LNCaP clone FGC (cell line): Measurements from ENCODE around the gene MYO18B.

Source experiments
- DNase-seq: peaks from one replicate; pipeline ENCODE4 v3.0.0-alpha.2; 2011; ENCODE audit warnings: low read depth
- H3K4me3 ChIP-seq: 2 replicates; pipeline ENCODE4 v1.5.1; 2011; ENCODE audit warnings: mild to moderate bottlenecking, low read depth, low read length, control low read depth
- CTCF ChIP-seq: IDR thresholded peaks from 2 replicates; pipeline ENCODE4 v1.5.1; 2012; ENCODE audit warnings: mild to moderate bottlenecking; ENCODE audit not compliant: control insufficient read depth, insufficient read depth; ENCODE audit errors: extremely low read depth

MYO18B gene

GRCh38 chr22:25762147-25762546, 20.2 kb downstream of the MYO18B start:
- no peak overlapping the region for H3K4me3 ChIP-seq
- DNase-seq, result no peak
- no peak for TF ChIP-seq CTCF

DNA sequence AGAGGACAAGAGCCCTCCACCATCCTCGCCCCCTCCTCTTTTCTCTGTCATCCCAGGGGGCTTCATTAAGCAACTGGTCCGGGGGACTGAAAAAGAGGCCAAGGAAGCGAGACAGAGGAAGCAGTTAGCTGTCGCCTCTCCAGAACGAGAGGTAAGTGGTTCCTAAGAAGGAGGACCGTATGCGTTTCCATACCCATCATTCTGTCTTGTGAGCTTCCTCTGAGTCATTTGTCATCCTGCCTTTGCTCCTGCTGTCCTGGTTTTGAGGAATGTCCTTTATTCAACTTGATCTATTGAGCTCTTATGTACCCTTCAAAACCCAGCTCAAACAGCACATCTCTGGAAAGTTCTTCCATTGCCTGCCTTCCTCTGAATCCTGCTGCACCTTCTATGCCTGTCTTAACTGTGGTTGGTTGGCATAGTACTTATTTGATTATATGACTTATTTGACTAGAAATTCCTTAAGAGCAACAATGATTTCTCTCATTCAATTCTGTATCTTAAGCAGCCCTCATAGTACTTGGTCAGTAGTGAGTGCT, 21.3 kb downstream of the MYO18B start:
- no peak overlapping the region for H3K4me3 ChIP-seq
- TF ChIP-seq CTCF, result no peak
- no peak for DNase-seq

DNA sequence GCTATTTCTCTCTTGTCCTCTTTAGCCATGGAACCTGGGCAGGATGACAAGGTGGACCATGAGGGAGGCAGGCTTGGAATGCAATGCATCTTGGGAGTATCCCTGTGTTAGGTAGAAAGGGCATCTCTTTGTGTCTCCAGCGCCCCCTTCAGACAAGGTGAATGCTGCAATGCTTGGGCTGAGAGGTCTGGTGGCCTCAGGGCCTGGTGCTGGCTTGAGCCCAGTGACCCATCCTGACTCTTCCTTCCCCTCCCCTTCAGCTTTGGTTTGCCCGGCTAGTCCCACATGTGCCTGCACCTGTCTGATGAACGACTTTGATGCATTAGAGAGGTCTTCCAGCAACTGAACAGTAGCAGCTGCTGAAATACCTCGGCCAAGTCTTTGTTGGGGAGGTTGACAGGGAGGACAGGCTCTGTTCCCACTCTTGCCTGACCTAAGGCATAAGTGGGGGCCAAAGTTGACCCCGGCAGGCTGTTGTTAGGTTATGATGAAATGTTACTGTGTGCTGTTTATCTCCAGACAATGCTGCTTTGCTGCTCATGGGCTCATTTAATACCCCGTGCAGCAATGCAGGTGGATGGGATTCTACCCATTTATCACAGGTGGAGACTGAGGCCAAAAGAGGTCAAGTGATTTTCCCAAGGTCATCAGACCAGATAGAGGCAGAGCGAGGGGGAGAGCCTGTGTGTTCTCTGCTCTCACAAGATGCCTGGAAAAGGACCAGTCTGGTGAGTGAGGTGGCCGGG, 22.5 kb downstream of the MYO18B start:
- TF ChIP-seq CTCF, result no peak
- DNase-seq, result no peak
- no peak overlapping the region for H3K4me3 ChIP-seq

GRCh38 chr22:25765016-25765367, 23.0 kb downstream of the MYO18B start:
- DNase-seq, result no peak
- H3K4me3 ChIP-seq, result no peak overlapping the region
- TF ChIP-seq CTCF, result no peak

GRCh38 chr22:25765801-25766200, 23.8 kb downstream of the MYO18B start:
- H3K4me3 ChIP-seq, result no peak overlapping the region
- no peak for TF ChIP-seq CTCF
- DNase-seq, result no peak

GRCh38 chr22:25766418-25766817, 24.4 kb downstream of the MYO18B start:
- DNase-seq, result no peak
- no peak for TF ChIP-seq CTCF
- H3K4me3 ChIP-seq, result no peak overlapping the region

DNA sequence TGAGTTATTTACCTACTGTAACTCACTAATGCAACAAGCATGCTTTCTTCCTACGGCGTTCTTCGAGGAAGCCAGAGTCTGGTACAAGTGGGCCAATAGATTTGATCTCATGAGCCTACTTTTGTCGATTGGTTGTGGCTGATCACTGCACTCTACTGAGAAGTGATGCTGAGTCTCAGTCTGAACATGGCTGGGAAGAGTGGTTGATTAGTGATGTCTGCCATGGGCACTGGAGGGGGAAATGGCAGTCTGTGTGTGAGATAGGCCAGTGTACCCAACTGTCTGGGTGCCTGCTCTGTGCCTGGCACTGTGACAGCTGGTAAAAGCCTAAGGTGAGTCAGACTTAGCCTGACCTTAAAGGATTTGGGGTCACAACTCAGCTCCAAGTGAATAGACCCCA, 28.3 kb downstream of the MYO18B start:
- no peak for TF ChIP-seq CTCF
- H3K4me3 ChIP-seq, result no peak overlapping the region
- no peak for DNase-seq
